Mucosa of rectum (tissue), 2 donors: ENCODE measurements around the gene PLEKHM2.
A peak's percentile ranks its signal among the peaks of the same experiment; 100 is the strongest.

ENCODE experiments used
- H3K27ac ChIP-seq, 2 donors: one replicate each; pipeline ENCODE4 v1.7.0; 2013; ENCODE audit warnings: inconsistent platforms in 2 of 2, low read depth in 2 of 2, low read length in 2 of 2
- H3K27me3 ChIP-seq, 2 donors: one replicate each; pipeline ENCODE4 v1.7.0; 2013; ENCODE audit warnings: low read length in 2 of 2; ENCODE audit not compliant: control insufficient read depth in 2 of 2, insufficient read depth in 2 of 2
- H3K36me3 ChIP-seq, 2 donors: one replicate each; pipeline ENCODE4 v1.7.0; 2013; ENCODE audit warnings: low read length in 2 of 2; ENCODE audit not compliant: control insufficient read depth in 2 of 2, insufficient read depth in 2 of 2
- H3K4me1 ChIP-seq, 2 donors: one replicate each; pipeline ENCODE4 v1.7.0; 2013; ENCODE audit warnings: low read length in 2 of 2, mild to moderate bottlenecking in 1 of 2; ENCODE audit not compliant: control insufficient read depth in 2 of 2, insufficient read depth in 2 of 2
- H3K4me3 ChIP-seq, 2 donors: one replicate each; pipeline ENCODE4 v1.7.0; 2013; ENCODE audit warnings: low read length in 2 of 2
- H3K9ac ChIP-seq, 2 donors: one replicate each; pipeline ENCODE4 v1.7.0; 2013; ENCODE audit warnings: low read length in 2 of 2, low read depth in 1 of 2, mild to moderate bottlenecking in 1 of 2
- H3K9me3 ChIP-seq, 2 donors: one replicate each; pipeline ENCODE4 v1.7.0; 2013; ENCODE audit warnings: low read length in 2 of 2; ENCODE audit not compliant: control insufficient read depth in 2 of 2
- donor health status: healthy.
- donor health status: Normal muscosa, but diverticular disease.

PLEKHM2 gene

DNA sequence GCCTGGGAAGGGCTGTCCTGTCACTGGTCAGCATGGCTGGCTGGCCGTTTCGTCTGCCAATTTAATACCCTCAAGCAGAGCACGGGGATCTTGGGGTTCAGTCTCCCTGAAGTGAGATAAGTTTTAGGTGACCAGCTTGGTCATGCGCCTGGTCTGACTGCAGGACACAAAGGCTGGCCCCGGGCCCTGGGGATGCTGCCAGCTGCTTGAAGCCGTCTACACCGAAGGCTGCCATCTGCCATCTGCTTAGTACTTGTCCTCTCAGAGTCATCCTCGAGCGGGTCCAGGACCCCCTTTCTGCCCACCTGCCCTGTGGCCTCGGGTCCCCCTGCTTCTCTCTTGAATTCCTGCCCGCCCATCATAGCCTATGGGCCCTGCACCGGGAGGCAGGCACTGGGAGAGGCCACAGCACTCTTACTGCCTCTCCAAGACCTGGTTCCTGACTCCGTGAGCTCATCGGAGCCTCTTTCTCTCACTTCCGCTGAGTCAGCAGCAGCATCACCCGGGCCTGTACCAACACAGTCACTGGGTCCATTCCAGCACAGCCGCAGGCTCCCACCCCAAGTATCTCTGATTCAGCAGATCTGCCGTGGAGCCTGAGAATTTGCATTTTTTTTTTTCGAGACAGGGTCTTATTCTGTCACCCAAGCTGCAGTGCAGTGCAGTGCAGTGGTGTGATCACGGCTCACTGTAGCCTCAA, 81.5 kb downstream of the PLEKHM2 start:
- no peaks in the 10 kb centered on the region for H3K9me3 ChIP-seq
- peak overlapping the region in 1 of 2 donors; percentile 89 for H3K27ac ChIP-seq
- H3K27me3 ChIP-seq: no peaks in the 10 kb centered on the region
- H3K4me1 ChIP-seq: peaks cover 24 to 32% of the 10 kb centered on the region in 2 donors
- H3K36me3 ChIP-seq: peaks cover 40 to 46% of the 10 kb centered on the region in 2 donors
- H3K9ac ChIP-seq: no peak overlapping the region
- H3K4me3 ChIP-seq: no peak overlapping the region

DNA sequence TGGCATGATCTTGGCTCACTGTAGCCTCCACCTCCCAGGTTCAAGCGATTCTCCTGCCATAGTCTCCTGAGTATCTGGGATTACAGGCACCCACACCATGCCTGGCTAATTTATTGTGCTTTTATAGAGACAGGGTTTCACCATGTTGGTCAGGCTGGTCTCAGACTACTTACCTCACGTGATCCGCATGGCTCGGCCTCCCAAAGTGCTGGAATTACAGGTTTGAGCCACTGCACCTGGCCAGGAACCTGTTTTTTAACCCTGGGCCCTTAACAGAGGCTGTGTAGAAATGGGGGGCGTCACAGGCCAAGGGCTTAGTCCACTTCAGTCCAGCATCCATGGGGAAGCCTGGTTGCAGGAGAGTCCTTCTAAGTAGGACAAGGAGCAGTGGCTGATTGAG, 83.8 kb downstream of the PLEKHM2 start:
- Histone ChIP-seq H3K9me3 (no peaks in the 10 kb centered on the region), H3K36me3 (peaks cover 56 to 57% of the 10 kb centered on the region in 2 donors), H3K9ac (no peak overlapping the region), H3K4me1 (peaks cover 18% of the 10 kb centered on the region in 2 donors), H3K4me3 (no peak overlapping the region), H3K27me3 (no peaks in the 10 kb centered on the region), H3K27ac (no peak overlapping the region)

DNA sequence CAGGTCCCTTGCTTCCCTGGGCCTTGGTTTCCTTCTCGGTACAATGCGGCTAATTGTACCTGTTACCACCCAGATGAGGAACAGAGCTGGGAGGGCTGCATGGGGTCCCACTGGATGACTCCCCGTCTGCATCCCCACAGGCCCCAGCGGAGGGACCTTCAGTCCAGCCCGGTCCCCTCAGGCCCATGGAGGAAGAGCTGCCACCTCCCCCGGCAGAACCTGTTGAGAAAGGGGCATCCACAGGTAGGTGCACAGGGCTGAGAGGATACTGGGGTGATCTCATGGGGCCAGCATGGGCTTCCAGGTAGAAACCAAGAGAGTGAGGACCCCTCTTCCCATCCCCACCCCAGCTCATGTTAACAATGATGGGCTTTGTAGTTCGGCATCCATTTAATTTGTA, 84.3 kb downstream of the PLEKHM2 start:
- Histone ChIP-seq H3K36me3 (peaks cover 56 to 57% of the 10 kb centered on the region in 2 donors), H3K27ac (no peak overlapping the region), H3K27me3 (no peaks in the 10 kb centered on the region), H3K9me3 (no peaks in the 10 kb centered on the region), H3K4me1 (peaks cover 18% of the 10 kb centered on the region in 2 donors), H3K9ac (no peak overlapping the region), H3K4me3 (no peak overlapping the region)

DNA sequence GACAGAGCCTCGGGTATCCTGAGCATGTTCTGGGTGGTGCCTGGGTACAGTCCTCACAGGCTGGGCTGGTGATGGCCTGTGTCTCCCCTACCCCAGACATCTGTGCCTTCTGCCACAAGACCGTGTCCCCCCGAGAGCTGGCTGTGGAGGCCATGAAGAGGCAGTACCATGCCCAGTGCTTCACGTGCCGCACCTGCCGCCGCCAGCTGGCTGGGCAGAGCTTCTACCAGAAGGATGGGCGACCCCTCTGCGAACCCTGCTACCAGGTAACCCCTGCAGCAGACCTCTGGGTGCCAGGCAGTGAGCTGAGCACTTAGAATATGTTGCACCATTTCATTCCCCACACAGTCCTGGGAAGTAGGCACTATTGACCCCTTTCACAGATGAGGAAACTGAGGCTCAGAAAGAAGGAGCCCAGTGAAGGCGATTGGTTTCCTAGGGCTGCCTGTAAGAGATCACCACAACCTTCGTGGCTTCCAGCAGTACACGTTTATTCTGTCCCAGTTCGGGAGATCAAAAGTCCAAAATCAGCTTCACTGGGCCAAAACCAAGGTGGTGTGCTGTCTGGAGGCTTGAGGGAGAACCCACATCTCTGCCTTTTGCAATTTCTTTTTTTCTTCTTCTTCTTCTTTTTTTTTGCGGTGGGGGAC, 86.3 kb downstream of the PLEKHM2 start:
- H3K4me3 ChIP-seq: no peak overlapping the region
- peaks cover under 1 to 7% of the 10 kb centered on the region in 2 donors for H3K4me1 ChIP-seq
- H3K36me3 ChIP-seq: peaks cover 61% of the 10 kb centered on the region in 2 donors

DNA sequence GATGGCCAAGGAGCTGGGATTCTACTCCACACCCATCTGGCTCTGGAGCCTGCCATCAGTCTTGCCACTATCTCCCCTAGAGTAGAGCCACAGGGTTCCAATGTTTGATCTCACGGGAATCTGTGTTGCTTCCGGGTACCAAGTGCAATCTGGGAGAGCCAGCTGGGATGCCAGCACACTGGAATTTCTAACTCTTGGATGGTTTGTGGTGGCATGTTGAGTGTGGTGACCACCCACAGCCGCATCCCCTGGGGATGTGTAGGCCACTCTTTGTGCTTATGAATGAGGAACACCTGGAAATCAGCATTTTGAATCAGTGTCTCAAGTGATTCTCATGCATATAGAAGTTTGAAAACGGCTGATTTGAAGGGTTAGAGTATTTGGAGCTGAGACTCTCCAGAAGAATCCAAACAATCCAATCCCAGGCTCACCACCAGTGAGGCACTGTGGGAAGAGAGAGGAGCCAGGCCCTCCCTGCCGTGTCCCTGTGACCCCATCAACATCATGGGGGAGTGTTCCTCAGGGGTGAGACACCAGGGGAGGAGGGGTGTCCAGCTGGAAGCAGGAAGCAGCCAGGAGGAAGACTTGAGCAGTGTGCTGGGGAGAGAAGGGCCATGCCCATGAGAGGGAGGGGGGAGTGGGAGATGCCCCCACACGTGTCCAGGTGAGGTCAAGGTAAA, 87.9 kb downstream of the PLEKHM2 start:
- Histone ChIP-seq H3K27ac (no peak overlapping the region), H3K4me1 (peaks cover 0 to 6% of the 10 kb centered on the region in 2 donors), H3K4me3 (no peak overlapping the region), H3K36me3 (peaks cover 62 to 63% of the 10 kb centered on the region in 2 donors), H3K27me3 (no peaks in the 10 kb centered on the region), H3K9ac (no peak overlapping the region), H3K9me3 (no peaks in the 10 kb centered on the region)

More for the DNA sequence above, 86.3 kb downstream of the PLEKHM2 start:
- no peaks in the 10 kb centered on the region for H3K9me3 ChIP-seq
- H3K9ac ChIP-seq: no peak overlapping the region
- no peaks in the 10 kb centered on the region for H3K27me3 ChIP-seq
- H3K27ac ChIP-seq: no peak overlapping the region

DNA sequence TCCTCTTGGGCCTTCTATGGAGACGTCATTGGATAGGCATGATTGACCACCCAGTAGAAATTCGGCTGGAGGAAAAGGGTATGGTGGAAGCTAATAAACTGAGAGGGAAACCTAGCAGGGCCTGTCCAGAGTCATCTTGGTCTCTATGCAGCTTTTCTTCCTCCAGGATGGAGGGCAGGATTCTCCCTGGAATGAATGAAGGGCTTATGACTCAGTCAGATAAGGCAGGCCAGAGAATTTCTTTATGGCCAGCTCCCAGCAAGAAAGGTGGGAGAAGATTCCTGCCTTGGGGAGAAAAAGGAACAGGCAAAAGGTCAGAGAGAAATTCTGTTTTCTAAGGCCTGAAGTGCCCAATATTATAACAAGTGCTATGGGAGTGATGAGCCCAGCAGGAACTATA, 91.6 kb downstream of the PLEKHM2 start:
- H3K36me3 ChIP-seq: peaks cover 53% of the 10 kb centered on the region in 2 donors
- H3K27me3 ChIP-seq: no peaks in the 10 kb centered on the region
- no peaks in the 10 kb centered on the region for H3K9me3 ChIP-seq
- no peak overlapping the region for H3K9ac ChIP-seq
- peak overlapping the region in 1 of 2 donors; percentile 32 for H3K27ac ChIP-seq
- H3K4me3 ChIP-seq: no peak overlapping the region
- H3K4me1 ChIP-seq: peaks cover 9 to 22% of the 10 kb centered on the region in 2 donors

DNA sequence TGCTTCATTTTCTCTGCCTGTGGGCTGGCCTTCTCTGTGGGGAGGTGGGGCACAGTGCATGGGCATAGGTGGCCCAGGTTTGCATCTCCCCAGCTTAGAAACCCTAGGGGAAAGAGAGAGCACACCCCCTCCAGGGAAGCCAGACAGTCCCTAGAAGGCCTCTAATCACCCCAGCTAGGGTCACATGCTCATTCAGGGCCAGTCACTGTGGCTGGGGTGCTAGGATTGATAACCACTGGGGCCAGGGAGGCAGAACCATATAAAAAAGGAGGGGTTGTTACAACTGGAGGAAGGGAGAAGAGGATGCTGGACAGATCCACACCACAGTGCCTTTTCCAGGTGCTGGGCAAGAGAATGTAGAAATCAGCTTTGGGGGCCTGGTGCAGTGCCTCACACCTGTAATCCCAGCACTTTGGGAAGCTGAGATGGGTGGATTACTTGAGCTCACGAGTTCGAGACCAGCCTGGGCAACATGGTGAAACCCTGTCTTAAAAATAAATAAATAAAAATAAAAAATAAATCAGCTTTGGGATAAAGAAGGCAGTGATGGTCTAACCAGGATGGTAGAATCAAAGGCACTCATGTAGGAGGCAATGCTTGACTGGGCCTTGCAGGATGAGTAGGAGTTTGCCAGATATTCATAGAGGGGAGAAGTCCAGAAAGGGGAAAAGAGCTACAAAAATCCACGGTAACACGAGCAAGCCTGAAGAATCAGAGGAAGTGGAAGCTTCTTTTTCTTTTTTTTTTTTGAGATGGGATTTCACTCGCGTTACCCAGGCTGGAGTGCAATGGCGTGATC, 94.0 kb downstream of the PLEKHM2 start:
- peaks cover 39 to 41% of the 10 kb centered on the region in 2 donors for H3K36me3 ChIP-seq
- no peak overlapping the region for H3K4me3 ChIP-seq
- H3K27ac ChIP-seq: no peak overlapping the region
- H3K27me3 ChIP-seq: no peaks in the 10 kb centered on the region
- no peak overlapping the region for H3K9ac ChIP-seq
- peaks cover 9 to 30% of the 10 kb centered on the region in 2 donors for H3K4me1 ChIP-seq
- H3K9me3 ChIP-seq: no peaks in the 10 kb centered on the region
